MV-4-11 (cell line): ENCODE measurements around the gene FABP1.

ENCODE experiments used
- DNase-seq: peaks from one replicate; lab custom pipeline; 2025; lab: John Stamatoyannopoulos, UW

FABP1 gene

DNA sequence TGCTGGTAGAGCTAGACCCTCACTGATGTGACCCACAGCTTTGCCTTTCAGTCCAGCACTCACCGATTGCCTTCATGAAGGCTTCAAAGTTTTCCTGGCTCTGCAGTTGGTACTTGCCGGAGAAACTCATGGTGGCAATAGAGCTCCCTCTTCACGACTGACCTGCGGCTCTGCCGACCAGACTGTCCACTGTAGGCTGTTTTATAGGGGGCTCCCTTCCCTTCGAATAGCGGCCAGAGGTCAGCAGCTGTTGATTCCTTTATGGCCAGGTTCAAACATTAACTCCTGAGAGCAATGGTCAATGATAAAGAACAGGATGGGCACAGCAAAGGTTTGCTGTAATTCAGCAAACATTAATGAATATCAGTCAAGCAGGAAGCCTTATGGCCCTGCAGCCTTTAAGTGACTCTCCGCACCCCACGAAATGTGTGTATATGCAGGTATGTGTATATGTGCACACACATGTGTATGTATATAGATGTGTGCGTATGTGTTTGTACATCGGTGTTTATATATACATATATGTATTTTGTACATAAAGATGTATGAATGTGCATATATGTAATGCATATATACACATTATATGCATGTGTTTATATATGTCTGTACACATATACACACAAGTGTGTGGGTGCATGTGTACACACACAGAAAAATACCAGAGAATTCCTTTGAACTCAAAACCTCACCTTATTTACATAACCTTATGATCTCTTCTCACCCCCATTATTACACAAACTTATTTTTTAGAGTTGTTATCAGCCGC lies at the start of gene FABP1:
FABP1 (minus strand) TSS at position 175 of the 766 bp plus-strand sequence; CDS start at position 130, 45 bp downstream.
- no peak for DNase-seq

- no peak for DNase-seq
Measured at GRCh38 chr2:88177556-88177955, 49.7 kb upstream of the FABP1 start.

GRCh38 chr2:88176352-88176984 lies 48.6 kb upstream of the FABP1 start:
- no peak for DNase-seq

GRCh38 chr2:88172882-88173281 lies 45.0 kb upstream of the FABP1 start:
- no peak for DNase-seq

DNA sequence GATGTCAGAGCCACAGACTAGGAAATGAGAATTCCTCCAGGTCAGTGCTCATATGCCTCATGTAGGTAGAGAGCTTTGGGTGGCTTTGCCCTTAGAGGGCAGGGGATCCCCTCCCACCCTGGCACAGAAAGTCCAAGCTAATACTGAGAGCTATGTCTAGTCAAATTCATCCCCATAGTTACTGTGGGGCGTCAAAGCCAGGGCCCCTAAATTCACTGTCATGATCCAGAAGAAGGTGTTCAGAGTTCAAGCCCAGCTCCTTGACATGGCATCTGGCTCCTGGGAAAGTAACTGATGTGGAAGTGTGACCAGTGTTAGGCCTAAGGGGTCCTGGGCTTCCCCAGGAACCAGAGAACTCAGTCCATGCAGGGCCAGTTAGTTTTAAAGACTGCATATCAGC lies 44.1 kb upstream of the FABP1 start:
- no peak for DNase-seq

DNA sequence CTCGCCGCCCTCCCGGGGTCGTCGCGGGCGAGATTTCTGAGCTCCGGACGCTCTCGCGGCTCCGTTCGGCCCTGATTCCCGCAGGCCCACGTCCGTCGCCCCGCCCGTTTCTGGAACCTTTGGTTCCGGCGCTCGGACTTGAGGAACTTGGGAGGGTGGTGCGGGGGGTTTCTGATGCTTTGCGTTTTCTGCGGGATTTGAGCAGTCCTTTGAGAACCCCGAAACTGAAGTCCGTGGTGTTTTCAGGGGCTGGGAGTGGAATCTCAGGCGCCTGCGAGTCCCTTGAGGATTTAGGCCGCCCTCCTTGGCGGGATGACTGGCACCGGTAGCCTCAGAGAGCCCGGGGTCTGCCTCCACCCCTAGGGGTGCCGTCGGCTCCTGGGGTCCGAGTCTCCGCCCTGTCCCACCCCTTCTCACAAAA lies 42.6 kb upstream of the FABP1 start:
- no peak for DNase-seq

DNA sequence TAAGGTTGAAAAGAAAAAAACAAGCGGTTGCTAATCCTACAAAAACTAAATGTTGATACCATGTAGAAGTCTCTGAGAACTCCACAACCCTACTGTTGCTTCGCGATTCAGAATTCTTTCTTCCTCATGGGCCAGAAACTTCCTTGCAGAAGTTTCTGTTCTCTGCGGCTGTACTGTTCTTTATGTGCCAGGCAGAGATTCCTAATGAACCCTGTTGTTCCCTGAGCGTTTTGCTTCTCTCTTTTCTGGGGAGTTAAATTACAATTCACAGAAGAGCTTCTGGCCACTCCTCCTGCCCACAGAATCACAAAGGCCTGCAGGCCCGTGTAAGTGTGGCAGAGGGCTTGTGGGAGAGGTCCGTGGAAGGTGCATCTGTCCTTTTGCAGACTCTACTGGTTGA lies 40.5 kb upstream of the FABP1 start:
- peak; percentile 35 for DNase-seq

GRCh38 chr2:88167740-88168139 lies 39.9 kb upstream of the FABP1 start:
- peak; percentile 16 for DNase-seq

DNA sequence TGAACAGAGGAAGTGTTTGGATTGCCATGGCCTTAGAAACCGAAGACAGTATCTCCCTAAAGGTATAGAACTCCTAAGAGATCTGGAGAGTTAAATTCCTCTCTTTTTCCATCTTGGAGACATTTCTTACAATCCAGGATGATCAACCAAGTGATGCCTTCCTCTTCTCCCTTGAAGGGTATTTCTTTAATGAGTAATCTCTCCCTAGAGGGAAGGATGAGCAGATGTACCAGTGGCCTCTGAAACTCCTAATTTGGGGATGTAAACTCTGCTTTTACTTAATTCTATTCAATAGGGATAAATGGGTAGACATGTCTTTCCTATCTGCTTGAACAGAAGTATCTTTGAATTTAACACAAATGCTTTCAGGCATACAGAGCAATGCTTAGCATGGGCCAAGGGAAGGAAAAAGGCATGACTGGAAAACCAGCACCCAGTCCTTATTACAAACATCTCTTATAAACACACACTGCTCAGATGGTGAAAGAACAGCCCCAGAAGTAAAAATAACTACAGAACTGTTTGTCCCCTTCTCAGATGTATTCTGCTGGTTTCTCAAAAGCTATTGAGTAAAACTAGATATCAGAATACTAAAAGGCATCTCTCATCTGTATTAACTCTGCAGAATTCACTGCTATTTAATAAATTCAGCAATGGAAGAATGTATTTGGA lies 37.6 kb upstream of the FABP1 start:
- no peak for DNase-seq

DNA sequence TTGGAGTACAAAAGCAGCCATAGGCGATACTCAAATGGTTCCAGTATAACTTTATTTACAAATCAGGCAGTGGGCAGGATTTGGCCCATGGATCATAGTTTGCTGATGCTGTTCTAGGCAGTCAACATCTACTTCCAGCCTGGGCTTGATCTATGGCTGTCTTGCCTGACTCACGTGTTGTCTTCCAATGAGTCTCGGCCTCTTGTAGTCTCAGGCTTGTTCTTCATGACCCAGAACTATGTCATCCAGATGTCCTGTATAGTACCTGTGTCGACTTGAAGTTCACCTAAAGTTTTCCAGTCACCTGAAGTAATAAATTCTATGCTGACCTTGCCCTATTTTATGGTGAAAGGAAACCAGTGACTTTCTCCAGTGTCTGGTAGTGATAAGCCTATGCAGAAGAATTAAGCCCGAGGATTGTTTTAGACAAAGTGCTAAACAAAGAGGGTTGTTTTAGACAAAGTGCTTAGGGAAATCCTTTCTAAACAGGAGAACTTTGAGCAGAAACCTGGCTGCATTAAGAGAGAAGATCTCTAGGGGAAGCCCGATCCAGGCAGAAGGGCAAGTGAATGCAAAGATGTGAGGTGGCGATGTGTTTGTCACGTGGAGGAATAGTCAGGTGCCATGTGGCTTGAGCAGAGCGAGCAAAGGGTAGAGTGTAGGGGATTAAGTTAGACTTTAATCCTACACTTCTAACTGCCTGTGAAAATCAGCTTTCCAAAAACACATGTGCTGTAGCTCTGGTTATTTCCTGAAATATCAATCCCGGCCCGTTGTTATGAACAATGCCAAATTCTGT lies 33.8 kb upstream of the FABP1 start:
- no peak for DNase-seq

GRCh38 chr2:88160517-88160916 lies 32.7 kb upstream of the FABP1 start:
- no peak for DNase-seq

DNA sequence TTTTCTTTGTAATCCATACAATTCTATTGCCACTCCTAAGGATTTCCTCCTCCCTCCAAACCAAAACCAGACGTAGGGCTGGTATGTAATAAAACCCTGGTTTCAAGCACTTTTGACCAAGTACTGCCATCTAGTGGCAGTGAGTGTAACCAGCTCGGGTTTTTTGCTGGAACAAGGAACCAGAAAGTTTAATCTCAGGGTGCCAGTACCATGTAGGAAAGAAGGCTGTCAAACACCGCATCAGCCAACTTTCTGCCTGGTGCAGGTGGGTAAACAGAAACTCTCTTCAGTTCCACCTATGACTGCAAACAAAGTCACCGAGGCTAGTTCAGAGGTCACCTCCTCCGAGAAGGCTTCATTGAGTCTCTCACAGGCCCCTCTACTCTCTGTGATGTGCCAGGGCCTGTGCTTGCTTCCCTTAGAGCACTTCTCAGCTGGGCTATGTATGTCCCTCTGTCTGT lies 32.1 kb upstream of the FABP1 start:
- peak; percentile 62 for DNase-seq

- DNase-seq = no peak
Measured at GRCh38 chr2:88159481-88159880, 31.6 kb upstream of the FABP1 start.

- DNase-seq = no peak
Measured at GRCh38 chr2:88148929-88149438, 21.1 kb upstream of the FABP1 start.

DNA sequence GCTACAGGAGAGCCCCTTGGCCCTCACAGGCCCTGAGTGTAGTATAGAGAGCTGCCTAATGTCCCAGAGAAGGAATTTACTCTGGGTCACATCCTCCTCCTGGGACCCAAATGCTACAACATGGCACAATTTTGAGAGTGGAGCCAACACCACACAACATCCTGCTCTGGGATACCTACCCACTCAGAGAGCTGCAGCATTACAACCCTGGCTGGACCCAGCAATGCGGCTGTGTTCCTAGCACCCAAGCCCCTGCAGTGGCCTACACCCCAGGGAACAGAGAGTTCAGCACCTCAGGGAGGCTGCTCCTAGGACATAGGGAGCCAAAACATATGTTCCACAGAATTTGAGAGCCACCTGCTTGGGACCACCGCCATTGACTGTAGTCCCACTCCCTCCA lies 19.3 kb upstream of the FABP1 start:
- DNase-seq = no peak

DNA sequence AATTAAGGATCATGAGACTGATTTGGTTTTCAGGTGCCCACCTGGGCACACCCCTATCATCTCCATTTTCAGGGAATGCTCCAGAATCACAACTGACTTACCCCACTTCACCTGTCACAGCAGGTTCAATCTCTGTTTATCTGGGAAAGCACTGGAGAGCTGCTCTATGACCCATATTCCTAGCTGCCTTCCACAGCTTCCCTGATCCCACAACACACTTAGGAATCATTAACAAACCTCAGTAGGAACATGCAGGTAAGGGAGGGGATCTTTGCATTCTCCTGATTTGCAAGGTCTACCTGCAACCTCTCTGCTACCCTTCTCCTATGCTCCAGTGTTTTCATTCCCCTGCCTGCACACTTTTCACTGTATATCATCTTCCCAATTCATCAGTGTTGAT lies 18.7 kb upstream of the FABP1 start:
- DNase-seq = no peak

DNA sequence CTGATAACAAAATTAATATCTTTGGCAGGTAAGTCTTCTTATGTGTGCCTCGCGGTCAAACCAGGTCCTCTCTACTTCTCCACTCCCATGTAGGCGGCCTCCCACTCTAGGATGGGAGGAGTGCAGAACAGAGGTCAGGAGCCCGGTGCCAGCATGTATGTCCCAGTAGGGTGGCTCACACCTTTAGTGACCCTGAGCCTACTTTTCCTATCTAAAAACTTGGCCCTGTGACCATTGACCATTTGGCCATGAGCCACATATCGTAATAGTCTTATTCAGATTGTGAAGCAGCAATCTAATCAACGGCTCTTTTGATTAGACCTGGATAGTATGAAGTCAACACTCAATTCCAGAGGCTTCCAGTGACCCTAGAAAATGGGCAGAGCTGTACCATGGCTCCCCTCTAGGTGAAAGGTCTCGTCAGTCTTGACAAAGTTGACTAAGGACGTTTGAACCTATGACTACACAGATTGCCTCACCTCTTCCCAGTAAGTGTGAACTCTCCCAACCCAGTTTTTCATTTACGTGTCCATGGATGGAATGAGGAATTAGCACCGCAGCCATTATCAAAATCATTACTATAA lies 17.1 kb upstream of the FABP1 start:
- no peak for DNase-seq

- DNase-seq = no peak
Measured at GRCh38 chr2:88144271-88144670, 16.4 kb upstream of the FABP1 start.

- no peak for DNase-seq
Measured at GRCh38 chr2:88141952-88142351, 14.1 kb upstream of the FABP1 start.

GRCh38 chr2:88139804-88140203 lies 11.9 kb upstream of the FABP1 start:
- DNase-seq = no peak

- no peak for DNase-seq
Measured at GRCh38 chr2:88139203-88139702, 11.4 kb upstream of the FABP1 start.
